A673 (cell line): ENCODE results near the gene ADGRG3. TPM values are rescaled to one million over a fixed set of nuclear protein-coding genes. Genes with fewer than 3 reads are reported as not detected.

ENCODE experiments used
- BruUV-seq: library from RNA; stranded (reverse); fragments of 400-500 nt; replicated peaks from 2 replicates; lab custom pipeline; 2021; lab: Mats Ljungman, UMichigan
- CTCF ChIA-PET: fragments of 300-600 bp; sonication (Branson Sonifier 250); formaldehyde crosslinking; loops from one replicate; lab custom pipeline; 2022; ENCODE audit warnings: antibody characterized with exemption; lab: Charles Lee
- POLR2A ChIA-PET: fragments of 300-600 bp; sonication (Branson Sonifier 250); formaldehyde crosslinking; loops from one replicate; lab custom pipeline; 2022; ENCODE audit warnings: antibody characterized with exemption; ENCODE audit not compliant: low non-redundant PET; lab: Charles Lee
- DNase-seq: peaks from one replicate; pipeline ENCODE4 v3.0.0-alpha.2; 2015; ENCODE audit warnings: low spot score
- H3K27ac ChIP-seq: fragments of 200-600 bp; sonication (generic); 2 replicates; pipeline ENCODE4 v1.5.1; 2016; ENCODE audit warnings: mixed run types, low read depth, mild to moderate bottlenecking, mixed read lengths, antibody characterized with exemption, low read length; ENCODE audit not compliant: poor library complexity, severe bottlenecking
- H3K27me3 ChIP-seq: fragments of 200-600 bp; sonication (generic); replicated peaks from 2 replicates; pipeline ENCODE4 v1.6.1; 2017; ENCODE audit warnings: mixed run types, low read depth, mild to moderate bottlenecking, mixed read lengths, antibody characterized with exemption, low read length; ENCODE audit not compliant: insufficient read depth, poor library complexity
- H3K36me3 ChIP-seq: fragments of 200-600 bp; sonication (generic); 2 replicates; pipeline ENCODE4 v1.6.1; 2016; ENCODE audit warnings: mixed run types, mild to moderate bottlenecking, mixed read lengths, antibody characterized with exemption, low read length; ENCODE audit not compliant: insufficient read depth, poor library complexity, severe bottlenecking
- H3K4me1 ChIP-seq: fragments of 200-600 bp; sonication (generic); 2 replicates; pipeline ENCODE4 v1.6.1; 2017; ENCODE audit warnings: mixed run types, mild to moderate bottlenecking, mixed read lengths, antibody characterized with exemption, low read length; ENCODE audit not compliant: insufficient read depth, poor library complexity, severe bottlenecking
- H3K4me3 ChIP-seq: fragments of 200-600 bp; sonication (generic); 2 replicates; pipeline ENCODE4 v1.5.1; 2016; ENCODE audit warnings: low read depth, mixed run types, mild to moderate bottlenecking, mixed read lengths, low read length; ENCODE audit not compliant: poor library complexity, severe bottlenecking
- H3K9me3 ChIP-seq: fragments of 200-600 bp; sonication (generic); 2 replicates; pipeline ENCODE4 v1.6.1; 2016; ENCODE audit warnings: mixed run types, low read depth, mild to moderate bottlenecking, mixed read lengths, antibody characterized with exemption, low read length; ENCODE audit not compliant: poor library complexity, severe bottlenecking
- CTCF ChIP-seq: fragments of 300-800, 200-600 bp; sonication (generic); conservative IDR thresholded peaks from 2 replicates; pipeline ENCODE4 v1.5.1; 2017; ENCODE audit warnings: low read depth, mild to moderate bottlenecking, antibody characterized with exemption, low read length, moderate library complexity, mixed read lengths
- EZH2 ChIP-seq: fragments of 200-600 bp; sonication (generic); IDR thresholded peaks from 2 replicates; pipeline ENCODE4 v1.6.1; 2017; ENCODE audit warnings: borderline replicate concordance, low read depth, mild to moderate bottlenecking, mixed read lengths, antibody characterized with exemption, low read length; ENCODE audit not compliant: poor library complexity, severe bottlenecking
- intact Hi-C: fragments of 100-400 bp; cut with micrococcal nuclease; formaldehyde crosslinking; loops from one replicate; pipeline ENCODE4 v1.10.0; 2022; ENCODE audit not compliant: unreplicated experiment
- total RNA-seq: library from RNA; stranded (reverse); gene quantifications from 2 replicates; pipeline ENCODE4 v1.2.3, GENCODE V29; 2021

ADGRG3 gene
- total RNA-seq, 1 experiment from 2014 or later = not detected

- CTCF ChIA-PET = no interaction called here
- Histone ChIP-seq H3K4me3 (no peak overlapping the region), H3K9me3 (no peaks in the 10 kb centered on the region), H3K4me1 (no peaks in the 10 kb centered on the region), H3K27me3 (no peaks in the 10 kb centered on the region), H3K27ac (no peak overlapping the region), H3K36me3 (no peaks in the 10 kb centered on the region)
- POLR2A ChIA-PET = no interaction called here
- intact Hi-C loops = no loop called here
- DNase-seq = no peak
- no TSS peak for BruUV-seq
- TF ChIP-seq EZH2 (no peak), CTCF (no peak)
Observed at GRCh38 chr16:57687363-57687929, 19.3 kb downstream of the ADGRG3 start.

- Histone ChIP-seq H3K27me3 (no peaks in the 10 kb centered on the region), H3K4me1 (no peaks in the 10 kb centered on the region), H3K36me3 (no peaks in the 10 kb centered on the region), H3K9me3 (no peaks in the 10 kb centered on the region), H3K4me3 (no peak overlapping the region), H3K27ac (no peak overlapping the region)
- ChIA-PET POLR2A (no interaction called here), CTCF (no interaction called here)
- no TSS peak for BruUV-seq
- DNase-seq = no peak
- TF ChIP-seq EZH2 = no peak
- no peak for TF ChIP-seq CTCF
- intact Hi-C loops = no loop called here
Observed at GRCh38 chr16:57688487-57688986, 20.4 kb downstream of the ADGRG3 start.

- H3K4me1 ChIP-seq = no peaks in the 10 kb centered on the region
- H3K27me3 ChIP-seq = no peaks in the 10 kb centered on the region
- H3K4me3 ChIP-seq = no peak overlapping the region
- BruUV-seq = no TSS peak
- intact Hi-C loops = no loop called here
- H3K27ac ChIP-seq = no peak overlapping the region
- no peaks in the 10 kb centered on the region for H3K9me3 ChIP-seq
- TF ChIP-seq EZH2 (no peak), CTCF (no peak)
- ChIA-PET POLR2A (no interaction called here), CTCF (no interaction called here)
- no peaks in the 10 kb centered on the region for H3K36me3 ChIP-seq
- DNase-seq = no peak
Observed at GRCh38 chr16:57688987-57689761, 21.1 kb downstream of the ADGRG3 start.
